Measurements from ENCODE around the gene GM2A. TPM values are rescaled to one million over a fixed set of nuclear protein-coding genes. Genes with fewer than 3 reads are reported as not detected.
A peak's percentile ranks its signal among the peaks of the same experiment; 100 is the strongest.

GM2A gene
- total and polyA plus RNA-seq, 9 of the 15 experiments (the other 6 are each of a cell fraction or from before 2014, with no cell fraction given): 5.8 to 36.0 (median 10.0) TPM

DNA sequence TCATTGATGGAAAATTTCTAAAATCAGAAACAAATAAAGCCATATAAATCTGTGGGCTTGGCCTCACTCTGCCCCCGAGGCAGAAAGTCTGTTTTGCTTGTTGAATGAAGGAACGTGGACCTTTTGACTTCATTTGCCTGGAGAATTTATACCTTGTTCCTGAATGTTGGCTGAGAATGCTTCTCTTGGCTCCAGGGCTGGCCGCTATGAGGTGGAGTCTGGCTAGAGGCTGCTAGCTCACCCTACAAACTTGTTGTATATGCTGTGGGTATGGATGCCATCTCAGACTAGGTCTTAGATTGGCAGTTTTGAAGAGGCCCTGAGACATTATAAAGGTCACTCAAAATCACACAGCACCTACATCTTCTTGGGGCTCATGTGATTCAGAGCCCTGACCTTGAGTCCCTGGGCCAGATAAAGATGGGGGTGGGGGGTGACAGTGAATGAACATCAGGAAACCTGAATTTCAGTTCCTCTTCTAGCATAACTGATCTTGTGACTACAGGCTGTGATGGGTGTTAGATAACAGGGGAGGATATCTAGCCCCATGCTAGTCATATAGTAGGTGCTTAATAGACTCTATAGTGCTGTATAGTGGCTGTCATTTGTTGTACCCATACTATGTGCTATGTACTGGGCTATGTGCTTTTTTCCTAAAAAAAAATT is 2.8 kb downstream of the GM2A start (continued):
- TF ChIP-seq CREM (IDR thresholded peaks at IDR 0.05; ENCODE audit: low read depth) (0 out of 2 replicates have a peak, but pooled peaks have one; percentile 21), ELF2 (CRISPR knock-in tag; IDR thresholded peaks at IDR 0.05) (no peak), NR2C2 (CRISPR knock-in tag; IDR thresholded peaks at IDR 0.05) (no peak), NR2C2 (tag; IDR thresholded peaks at IDR 0.05) (0 out of 2 replicates have a peak, but pooled peaks have one; percentile 35), SPI1 (IDR thresholded peaks at IDR 0.05; ENCODE audit: borderline replicate concordance, low read depth, low read length) (peak; percentile 47; the same call in 1 of the 2 replicates), TEAD1 (CRISPR knock-in tag; IDR thresholded peaks at IDR 0.05) (0 out of 4 replicates have a peak, but pooled peaks of 1 of the 2 experiments have one; percentile 28), TAF7 (tag; IDR thresholded peaks at IDR 0.05) (no peak)
- TF ChIP-seq, protein P1, sequence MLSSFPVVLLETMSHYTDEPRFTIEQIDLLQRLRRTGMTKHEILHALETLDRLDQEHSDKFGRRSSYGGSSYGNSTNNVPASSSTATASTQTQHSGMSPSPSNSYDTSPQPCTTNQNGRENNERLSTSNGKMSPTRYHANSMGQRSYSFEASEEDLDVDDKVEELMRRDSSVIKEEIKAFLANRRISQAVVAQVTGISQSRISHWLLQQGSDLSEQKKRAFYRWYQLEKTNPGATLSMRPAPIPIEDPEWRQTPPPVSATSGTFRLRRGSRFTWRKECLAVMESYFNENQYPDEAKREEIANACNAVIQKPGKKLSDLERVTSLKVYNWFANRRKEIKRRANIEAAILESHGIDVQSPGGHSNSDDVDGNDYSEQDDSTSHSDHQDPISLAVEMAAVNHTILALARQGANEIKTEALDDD (IDR thresholded peaks at IDR 0.05): peak; percentile 43

- no peak overlapping the region for H3K4me3 ChIP-seq
- peaks cover 3% of the 10 kb centered on the region; the same call in 1 of the 3 replicates for H3K36me3 ChIP-seq (ENCODE audit: control insufficient read depth, insufficient read depth, low read length)
- no peaks in the 10 kb centered on the region for H3K9me3 ChIP-seq (replicated peaks; ENCODE audit: control insufficient read depth, insufficient read depth, low read depth, low read length)
- H3K9me1 ChIP-seq (ENCODE audit: control insufficient read depth, insufficient read depth, low read length): no peaks in the 10 kb centered on the region
- no peak overlapping the region for H2AFZ ChIP-seq (ENCODE audit: low read depth, low read length)
- 64% methylated on average over 5 of the region's 5 CpGs for WGBS (ENCODE audit: insufficient coverage, low coverage, missing lambda C conversion rate)
- no peak overlapping the region for H3K4me2 ChIP-seq (ENCODE audit: insufficient read depth, low read length)
- peaks cover 6 to 12% of the 10 kb centered on the region in 2 experiments; a peak in 3 of 5 replicates for H3K4me1 ChIP-seq (replicated peaks in 1 of 2; ENCODE audit: control insufficient read depth in 2 of 2, insufficient read depth in 2 of 2, low read length in 2 of 2)
- FAIRE-seq: no peak
- H3K79me2 ChIP-seq (ENCODE audit: control insufficient read depth, insufficient read depth, low read length): peaks cover 3% of the 10 kb centered on the region; the same call in 2 of the 3 replicates
- no peaks in the 10 kb centered on the region for H4K20me1 ChIP-seq (replicated peaks; ENCODE audit: control insufficient read depth, insufficient read depth, low read length)
- no peak for ATAC-seq
- H3K27ac ChIP-seq (ENCODE audit: extremely low read depth, low read depth, low read length): no peak overlapping the region
- POLR2A ChIA-PET: no interaction called here
- BruUV-seq (replicated peaks): no TSS peak
- intact Hi-C loops (cut with micrococcal nuclease) (no loop called here), in situ Hi-C loops (cut with MboI) (no loop called here)
- H3K27me3 ChIP-seq (ENCODE audit: control insufficient read depth in 2 of 2, insufficient read depth in 2 of 2, low read length in 2 of 2): no peaks in the 10 kb centered on the region
- CTCF ChIA-PET (ENCODE audit: low intra/inter-chr PET ratio): no interaction called here
- DNase-seq (ENCODE audit: extremely low read depth in 1 of 4, low spot score in 3 of 4): no peak
- H3K9ac ChIP-seq (ENCODE audit: insufficient read depth in 1 of 2, low read depth in 2 of 2, low read length in 2 of 2): peak overlapping the region in 1 of 2 experiments; percentile 59; a peak in 1 of 4 replicates
- TF ChIP-seq HDGF (IDR thresholded peaks at IDR 0.05): no peak
- TF ChIP-seq NR2F6 (CRISPR knock-in tag; IDR thresholded peaks at IDR 0.05): no peak
- TF ChIP-seq DMBX1 (CRISPR knock-in tag; IDR thresholded peaks at IDR 0.05; ENCODE audit: borderline replicate concordance): no peak
- no peak for TF ChIP-seq CBFA2T3 (IDR thresholded peaks at IDR 0.05)
- TF ChIP-seq FOXK1 (CRISPR knock-in tag; IDR thresholded peaks at IDR 0.05; ENCODE audit: borderline replicate concordance): no peak
- no peak for TF ChIP-seq XRCC5 (IDR thresholded peaks at IDR 0.05; ENCODE audit: low read depth, low read length)
- TF ChIP-seq CEBPG (CRISPR knock-in tag; IDR thresholded peaks at IDR 0.05): no peak
- TF ChIP-seq CEBPG (tag; conservative IDR thresholded peaks at IDR 0.05 in 1 of 2, IDR thresholded peaks at IDR 0.05 in 1 of 2): no peak
- TF ChIP-seq CEBPB (tag; IDR thresholded peaks at IDR 0.05): no peak
- TF ChIP-seq HMGXB4 (CRISPR knock-in tag; IDR thresholded peaks at IDR 0.05): no peak
Measured at GRCh38 chr5:151257731-151258181, 4.8 kb downstream of the GM2A start.
